Measurements from ENCODE around the gene SULT1C2.
"Not testable (repeated sequence)": the region's sequence is repeated elsewhere in the genome, so short reads cannot be mapped to it uniquely, and the experiment has no call there.

The SULT1C2 gene

GRCh38 chr2:108354136-108354535 is 65.4 kb downstream of the SULT1C2 start:
- DNase-seq (ENCODE audit: low spot score), result no peak

- no peak for DNase-seq (ENCODE audit: low spot score)
Observed at GRCh38 chr2:108355906-108356734, 67.4 kb downstream of the SULT1C2 start.

- DNase-seq (ENCODE audit: low spot score), result not testable (repeated sequence)
Observed at GRCh38 chr2:108359336-108359735, 70.6 kb downstream of the SULT1C2 start.

All from AG20443 (cell line).